Neural cell (in vitro differentiated cells): ENCODE results near the gene KRT74. TPM values are rescaled to one million over a fixed set of nuclear protein-coding genes. Genes with fewer than 3 reads are reported as not detected.

Experiments
- H2AFZ ChIP-seq: fragments of 200-600, 300-800 bp; sonication (generic), shearing (Covaris generic); 2 replicates; pipeline ENCODE4 v1.6.0; 2014; ENCODE audit warnings: low read depth, mild to moderate bottlenecking, antibody characterized with exemption, low read length, moderate library complexity
- H3F3A ChIP-seq: fragments of 200-600 bp; shearing (Covaris generic); 2 replicates; pipeline ENCODE4 v1.6.1; 2016; ENCODE audit warnings: mild to moderate bottlenecking, moderate library complexity, mixed read lengths, antibody characterized with exemption, low read length; ENCODE audit not compliant: insufficient read depth, poor library complexity, severe bottlenecking
- H3K27ac ChIP-seq: fragments of 200-600, 300-800 bp; sonication (generic), shearing (Covaris generic); 2 replicates; pipeline ENCODE4 v1.5.1; 2014; ENCODE audit warnings: mild to moderate bottlenecking, low read length, moderate library complexity
- H3K27me3 ChIP-seq: fragments of 300-800, 200-600 bp; sonication (generic), shearing (Covaris generic); 2 replicates; pipeline ENCODE4 v1.6.0; 2014; ENCODE audit warnings: mild to moderate bottlenecking, low read depth, low read length, moderate library complexity; ENCODE audit not compliant: insufficient read depth
- H3K36me3 ChIP-seq: fragments of 300-800, 200-600 bp; sonication (generic), shearing (Covaris generic); 2 replicates; pipeline ENCODE4 v1.5.1; 2014; ENCODE audit warnings: mild to moderate bottlenecking, antibody characterized with exemption, low read length, moderate library complexity; ENCODE audit not compliant: insufficient read depth
- H3K4me2 ChIP-seq: fragments of 300-800, 200-600 bp; sonication (generic), shearing (Covaris generic); 2 replicates; pipeline ENCODE4 v1.6.0; 2014; ENCODE audit warnings: mild to moderate bottlenecking, low read length
- H3K4me3 ChIP-seq: fragments of 300-800, 200-600 bp; sonication (generic), shearing (Covaris generic); 2 replicates; pipeline ENCODE4 v1.5.1; 2014; ENCODE audit warnings: mild to moderate bottlenecking, low read length, moderate library complexity
- H3K79me2 ChIP-seq: fragments of 200-600 bp; shearing (Covaris generic); replicated peaks from 2 replicates; pipeline ENCODE4 v1.6.0; 2014; ENCODE audit warnings: mild to moderate bottlenecking, low read length, moderate library complexity; ENCODE audit not compliant: insufficient read depth
- H3K9ac ChIP-seq: fragments of 300-800, 200-600 bp; sonication (generic), shearing (Covaris generic); 2 replicates; pipeline ENCODE4 v1.6.1; 2016; ENCODE audit warnings: mild to moderate bottlenecking, low read length, mixed read lengths
- H3K9me2 ChIP-seq: fragments of 200-600 bp; shearing (Covaris generic); 2 replicates; pipeline ENCODE4 v1.6.1; 2016; ENCODE audit warnings: mild to moderate bottlenecking, low read length, mixed read lengths; ENCODE audit not compliant: insufficient read depth
- H3K9me3 ChIP-seq: fragments of 200-600, 300-800 bp; sonication (generic), shearing (Covaris generic); 2 replicates; pipeline ENCODE4 v1.6.1; 2016; ENCODE audit warnings: mild to moderate bottlenecking, mixed run types, low read length, moderate library complexity, mixed read lengths
- H4K20me1 ChIP-seq: fragments of 200-600 bp; shearing (Covaris generic); 2 replicates; pipeline ENCODE4 v1.6.1; 2016; ENCODE audit warnings: mild to moderate bottlenecking, mixed run types; ENCODE audit not compliant: insufficient read depth
- CTCF ChIP-seq: fragments of 450-650 bp; IDR thresholded peaks from 2 replicates; pipeline ENCODE4 v1.5.1; 2014; ENCODE audit warnings: antibody characterized with exemption, mild to moderate bottlenecking, moderate library complexity; ENCODE audit not compliant: poor library complexity, severe bottlenecking
- EP300 ChIP-seq: fragments of 450-650 bp; conservative IDR thresholded peaks from 2 replicates; pipeline ENCODE4 v1.6.1; 2014; ENCODE audit warnings: antibody characterized with exemption, mild to moderate bottlenecking, moderate library complexity; ENCODE audit not compliant: poor library complexity, severe bottlenecking
- EZH2 ChIP-seq: fragments of 200-600, 300-800 bp; shearing (Covaris generic), sonication (generic); IDR thresholded peaks from 2 replicates; pipeline ENCODE4 v1.6.1; 2014; ENCODE audit warnings: antibody characterized with exemption, low read length, borderline replicate concordance, mild to moderate bottlenecking; ENCODE audit not compliant: insufficient read depth, poor library complexity, severe bottlenecking
- MXI1 ChIP-seq: fragments of 450-650 bp; conservative IDR thresholded peaks from 2 replicates; pipeline ENCODE4 v1.6.1; 2014; ENCODE audit warnings: antibody characterized with exemption, mild to moderate bottlenecking; ENCODE audit not compliant: poor library complexity, severe bottlenecking
- POLR2AphosphoS5 ChIP-seq: IDR thresholded peaks from 2 replicates; pipeline ENCODE4 v1.6.1; 2012
- RAD21 ChIP-seq: fragments of 450-650 bp; conservative IDR thresholded peaks from 2 replicates; pipeline ENCODE4 v1.6.1; 2014; ENCODE audit warnings: antibody characterized with exemption, mild to moderate bottlenecking, moderate library complexity
- REST ChIP-seq: IDR thresholded peaks from 2 replicates; pipeline ENCODE4 v1.6.1; 2012; ENCODE audit warnings: borderline replicate concordance
- SMC3 ChIP-seq: fragments of 450-650 bp; conservative IDR thresholded peaks from 2 replicates; pipeline ENCODE4 v1.6.1; 2014; ENCODE audit warnings: antibody characterized with exemption, mild to moderate bottlenecking, moderate library complexity; ENCODE audit not compliant: poor library complexity
- TAF1 ChIP-seq: IDR thresholded peaks from 2 replicates; pipeline ENCODE4 v1.6.1; 2012; ENCODE audit warnings: low read depth
- polyA plus RNA-seq: library from polyadenylated mRNA; depleted of rRNA; stranded (reverse); fragments of >200 nt; gene quantifications from 2 replicates; pipeline ENCODE4 v1.2.3, GENCODE V29; 2014

KRT74 gene
- polyA plus RNA-seq, 1 donor from 2014 or later: not detected

- no peaks in the 10 kb centered on the region for H3K9me3 ChIP-seq
- H3F3A ChIP-seq: no peaks in the 10 kb centered on the region
- no peak overlapping the region for H3K9ac ChIP-seq
- H2AFZ ChIP-seq: no peak overlapping the region
- no peaks in the 10 kb centered on the region for H3K36me3 ChIP-seq
- no peak overlapping the region for H3K4me3 ChIP-seq
- no peaks in the 10 kb centered on the region for H3K27me3 ChIP-seq
- H3K27ac ChIP-seq: no peak overlapping the region
- H4K20me1 ChIP-seq: no peaks in the 10 kb centered on the region
- TF ChIP-seq EZH2: no peak
- TF ChIP-seq CTCF: no peak
- no peak for TF ChIP-seq SMC3
- no peak for TF ChIP-seq RAD21
- no peak for TF ChIP-seq EP300
- TF ChIP-seq POLR2AphosphoS5: no peak
- H3K79me2 ChIP-seq: no peaks in the 10 kb centered on the region
- H3K4me2 ChIP-seq: no peak overlapping the region
- no peaks in the 10 kb centered on the region for H3K9me2 ChIP-seq
These were observed 33.1 kb downstream of the KRT74 start for GRCh38 chr12:52540531-52540930.

GRCh38 chr12:52539821-52540173 lies 33.8 kb downstream of the KRT74 start:
- H2AFZ ChIP-seq: no peak overlapping the region

More at GRCh38 chr12:52539821-52540173, 33.8 kb downstream of the KRT74 start:
- H3K9me3 ChIP-seq: no peaks in the 10 kb centered on the region
- H3K27ac ChIP-seq: no peak overlapping the region
- H3K9me2 ChIP-seq: no peaks in the 10 kb centered on the region
- no peaks in the 10 kb centered on the region for H3K27me3 ChIP-seq
- H3K36me3 ChIP-seq: no peaks in the 10 kb centered on the region
- H3K4me3 ChIP-seq: no peak overlapping the region
- H4K20me1 ChIP-seq: no peaks in the 10 kb centered on the region
- no peaks in the 10 kb centered on the region for H3F3A ChIP-seq
- H3K4me2 ChIP-seq: no peak overlapping the region
- no peaks in the 10 kb centered on the region for H3K79me2 ChIP-seq
- TF ChIP-seq TAF1 (no peak), CTCF (no peak), POLR2AphosphoS5 (no peak), EP300 (no peak), RAD21 (no peak), SMC3 (no peak), MXI1 (no peak), REST (no peak), EZH2 (no peak)
- H3K9ac ChIP-seq: no peak overlapping the region
